H1 (cell line): Measurements from ENCODE around the gene KLHL7.

Experiments used
- CHD2 ChIP-seq: IDR thresholded peaks from 2 replicates; pipeline ENCODE4 v1.6.1; 2012; ENCODE audit warnings: low read length, improper control_type of control experiment
- CTCF ChIP-seq, 3 experiments: IDR thresholded peaks; 1 replicate in 2 of 3; 2 replicates in 1 of 3; pipeline versions ENCODE4 v1.5.1 to v1.6.1; 2011; ENCODE audit warnings: low read length in 3 of 3, mild to moderate bottlenecking in 3 of 3, inconsistent platforms in 2 of 3, low read depth in 1 of 3, moderate library complexity in 1 of 3; ENCODE audit not compliant: insufficient read depth in 1 of 3; ENCODE audit errors: control extremely low read depth in 1 of 3
- GABPA ChIP-seq: IDR thresholded peaks from 2 replicates; pipeline ENCODE4 v1.6.1; 2011; ENCODE audit warnings: mild to moderate bottlenecking, low read length, moderate library complexity, borderline replicate concordance; ENCODE audit not compliant: insufficient read depth
- GTF2F1 ChIP-seq: IDR thresholded peaks from 2 replicates; pipeline ENCODE4 v1.6.1; 2012; ENCODE audit warnings: low read depth, low read length, improper control_type of control experiment, borderline replicate concordance
- JUN ChIP-seq: IDR thresholded peaks from 2 replicates; pipeline ENCODE4 v1.6.1; 2011; ENCODE audit warnings: low read depth, mild to moderate bottlenecking, improper control_type of control experiment, low read length
- POLR2A ChIP-seq, 2 experiments: IDR thresholded peaks; 1 replicate in 1 of 2; 2 replicates in 1 of 2; pipeline ENCODE4 v1.6.1; 2011; ENCODE audit warnings: low read depth in 2 of 2, low read length in 2 of 2, mild to moderate bottlenecking in 2 of 2; ENCODE audit errors: control extremely low read depth in 1 of 2
- POLR2AphosphoS5 ChIP-seq: IDR thresholded peaks from 2 replicates; pipeline ENCODE4 v1.6.1; 2011; ENCODE audit warnings: low read depth, low read length
- RAD21 ChIP-seq, 2 experiments: IDR thresholded peaks in 1 of 2; conservative IDR thresholded peaks in 1 of 2; 2 replicates each; pipeline ENCODE4 v1.6.1; 2011; ENCODE audit warnings: low read depth in 2 of 2, low read length in 2 of 2, improper control_type of control experiment in 1 of 2, inconsistent platforms in 1 of 2, mild to moderate bottlenecking in 1 of 2, moderate library complexity in 1 of 2
- SIN3A ChIP-seq, 2 experiments: IDR thresholded peaks in 1 of 2; conservative IDR thresholded peaks in 1 of 2; 2 replicates each; pipeline ENCODE4 v1.6.1; 2011 to 2012; ENCODE audit warnings: low read length in 2 of 2, improper control_type of control experiment in 1 of 2, low read depth in 1 of 2, mild to moderate bottlenecking in 1 of 2
- TF ChIP-seq, protein P1 (sequence below): IDR thresholded peaks from 2 replicates; pipeline ENCODE4 v1.6.1; 2011; ENCODE audit warnings: low read depth, mild to moderate bottlenecking, low read length; ENCODE audit not compliant: insufficient read depth
- TF ChIP-seq, protein P2 (sequence below): IDR thresholded peaks from 2 replicates; pipeline ENCODE4 v1.6.1; 2012; ENCODE audit warnings: low read length, inconsistent platforms

- TF ChIP-seq, protein P1, sequence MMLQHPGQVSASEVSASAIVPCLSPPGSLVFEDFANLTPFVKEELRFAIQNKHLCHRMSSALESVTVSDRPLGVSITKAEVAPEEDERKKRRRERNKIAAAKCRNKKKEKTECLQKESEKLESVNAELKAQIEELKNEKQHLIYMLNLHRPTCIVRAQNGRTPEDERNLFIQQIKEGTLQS: no peak
- TF ChIP-seq GTF2F1 (no peak), CTCF (IDR thresholded peaks at IDR 0.05; ENCODE audit: control extremely low read depth in 1 of 3, insufficient read depth in 1 of 3, low read depth in 1 of 3, low read length in 3 of 3) (no peak), POLR2AphosphoS5 (no peak), RAD21 (IDR thresholded peaks at IDR 0.05 in 1 of 2, conservative IDR thresholded peaks at IDR 0.05 in 1 of 2; ENCODE audit: low read depth in 2 of 2, low read length in 2 of 2) (no peak), POLR2A (IDR thresholded peaks at IDR 0.05; ENCODE audit: control extremely low read depth in 1 of 2, low read depth in 2 of 2, low read length in 2 of 2) (no peak), SIN3A (conservative IDR thresholded peaks at IDR 0.05 in 1 of 2, IDR thresholded peaks at IDR 0.05 in 1 of 2; ENCODE audit: low read depth in 1 of 2, low read length in 2 of 2) (peak in 1 of 2 experiments; percentile 35; a peak in 1 of 4 replicates), GABPA (no peak), JUN (no peak), CHD2 (peak; percentile 58; the same call in 1 of the 2 replicates)
- TF ChIP-seq, protein P2, sequence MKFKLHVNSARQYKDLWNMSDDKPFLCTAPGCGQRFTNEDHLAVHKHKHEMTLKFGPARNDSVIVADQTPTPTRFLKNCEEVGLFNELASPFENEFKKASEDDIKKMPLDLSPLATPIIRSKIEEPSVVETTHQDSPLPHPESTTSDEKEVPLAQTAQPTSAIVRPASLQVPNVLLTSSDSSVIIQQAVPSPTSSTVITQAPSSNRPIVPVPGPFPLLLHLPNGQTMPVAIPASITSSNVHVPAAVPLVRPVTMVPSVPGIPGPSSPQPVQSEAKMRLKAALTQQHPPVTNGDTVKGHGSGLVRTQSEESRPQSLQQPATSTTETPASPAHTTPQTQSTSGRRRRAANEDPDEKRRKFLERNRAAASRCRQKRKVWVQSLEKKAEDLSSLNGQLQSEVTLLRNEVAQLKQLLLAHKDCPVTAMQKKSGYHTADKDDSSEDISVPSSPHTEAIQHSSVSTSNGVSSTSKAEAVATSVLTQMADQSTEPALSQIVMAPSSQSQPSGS: peak; percentile 34; the same call in 1 of the 2 replicates
Measured at GRCh38 chr7:23115991-23116390, 10.4 kb downstream of the KLHL7 start.
